HepG2 (cell line): Measurements from ENCODE around the gene B3GALT6. TPM values are rescaled to one million over a fixed set of nuclear protein-coding genes. Genes with fewer than 3 reads are reported as not detected.
A peak's percentile ranks its signal among the peaks of the same experiment; 100 is the strongest.

Experiments used
- GLI4 ChIP-seq: sonication (generic); formaldehyde crosslinking; IDR thresholded peaks from 2 replicates; pipeline ENCODE4 v1.5.1; 2020; ENCODE audit warnings: missing genetic modification reagents, mild to moderate bottlenecking, moderate library complexity, borderline replicate concordance
- PAXIP1 ChIP-seq: sonication (generic); formaldehyde crosslinking; conservative IDR thresholded peaks from 2 replicates; pipeline ENCODE4 v1.4.0; 2020; ENCODE audit warnings: mild to moderate bottlenecking, missing genetic modification reagents, moderate library complexity
- RCOR2 ChIP-seq: IDR thresholded peaks from 2 replicates; pipeline ENCODE4 v1.6.1; 2016; ENCODE audit warnings: missing biosample characterization, missing genetic modification reagents
- TSC22D2 ChIP-seq: sonication (generic); formaldehyde crosslinking; IDR thresholded peaks from 2 replicates; pipeline ENCODE4 v1.5.1; 2020; ENCODE audit warnings: missing genetic modification reagents, mild to moderate bottlenecking, borderline replicate concordance
- ZFP91 ChIP-seq: sonication (generic); formaldehyde crosslinking; IDR thresholded peaks from 2 replicates; pipeline ENCODE4 v1.9.0; 2022; ENCODE audit warnings: missing genetic modification reagents, mild to moderate bottlenecking, borderline replicate concordance
- ZNF12 ChIP-seq: sonication (generic); formaldehyde crosslinking; IDR thresholded peaks from 2 replicates; pipeline ENCODE4 v1.5.0; 2020; ENCODE audit warnings: missing genetic modification reagents
- ZNF431 ChIP-seq: sonication (generic); formaldehyde crosslinking; IDR thresholded peaks from 2 replicates; pipeline ENCODE4 v1.9.0; 2022; ENCODE audit warnings: missing genetic modification reagents, low read depth, mild to moderate bottlenecking, borderline replicate concordance
- ZNF878 ChIP-seq: sonication (generic); formaldehyde crosslinking; IDR thresholded peaks from 2 replicates; pipeline ENCODE4 v1.8.1; 2023; ENCODE audit warnings: mild to moderate bottlenecking, missing genetic modification reagents, moderate library complexity
- polyA plus RNA-seq, 8 experiments: library from polyadenylated mRNA; depleted of rRNA in 3 of 8; stranded (reverse) in 7 of 8; unstranded in 1 of 8; fragments of >200 nt; fragmentation: Illumina TruSeq in 4 of 8; extraction: Trizol in 4 of 8; gene quantifications; 2 replicates each; pipeline versions ENCODE4 v1.2.1 to v1.2.3, GENCODE V29; 2011 to 2016; ENCODE audit warnings: low read depth in 4 of 8, missing spikeins in 1 of 8, mixed read lengths in 1 of 8; ENCODE audit not compliant: insufficient read depth in 1 of 8
- total RNA-seq, 5 experiments: library from RNA; depleted of rRNA; stranded (reverse); fragments of >200 nt; fragmentation: Illumina TruSeq; extraction: Trizol; gene quantifications; 2 replicates each; pipeline ENCODE4 v1.2.3, GENCODE V29; 2016; ENCODE audit warnings: low read depth in 1 of 5
- TF ChIP-seq, protein P1 (sequence below): sonication (generic); formaldehyde crosslinking; conservative IDR thresholded peaks from 2 replicates; pipeline ENCODE4 v1.8.1; 2023; ENCODE audit warnings: missing genetic modification reagents
- TF ChIP-seq, protein P2 (sequence below): IDR thresholded peaks from 2 replicates; pipeline ENCODE4 v1.6.1; 2016; ENCODE audit warnings: missing genetic modification reagents, missing compliant biosample characterization

B3GALT6 gene
- total and polyA plus RNA-seq, 2 of the 13 experiments (the other 11 are each of a cell fraction or from before 2014, with no cell fraction given), result 3.9 to 14.2 TPM

DNA sequence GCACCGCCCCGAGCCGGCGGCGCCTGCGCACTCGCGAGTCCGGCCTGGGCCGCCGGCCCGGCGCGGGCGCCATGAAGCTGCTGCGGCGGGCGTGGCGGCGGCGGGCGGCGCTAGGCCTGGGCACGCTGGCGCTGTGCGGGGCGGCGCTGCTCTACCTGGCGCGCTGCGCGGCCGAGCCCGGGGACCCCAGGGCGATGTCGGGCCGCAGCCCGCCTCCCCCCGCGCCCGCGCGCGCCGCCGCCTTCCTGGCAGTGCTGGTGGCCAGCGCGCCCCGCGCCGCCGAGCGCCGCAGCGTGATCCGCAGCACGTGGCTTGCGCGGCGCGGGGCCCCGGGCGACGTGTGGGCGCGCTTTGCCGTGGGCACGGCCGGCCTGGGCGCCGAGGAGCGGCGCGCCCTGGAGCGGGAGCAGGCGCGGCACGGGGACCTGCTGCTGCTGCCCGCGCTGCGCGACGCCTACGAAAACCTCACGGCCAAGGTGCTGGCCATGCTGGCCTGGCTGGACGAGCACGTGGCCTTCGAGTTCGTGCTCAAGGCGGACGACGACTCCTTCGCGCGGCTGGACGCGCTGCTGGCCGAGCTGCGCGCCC, at the start of gene B3GALT6 (continued):
- no peak for TF ChIP-seq PAXIP1
- no peak for TF ChIP-seq ZNF431 (CRISPR knock-in tag)
- no peak for TF ChIP-seq ZFP91 (CRISPR knock-in tag)
- TF ChIP-seq TSC22D2, result no peak
- TF ChIP-seq, protein P1, sequence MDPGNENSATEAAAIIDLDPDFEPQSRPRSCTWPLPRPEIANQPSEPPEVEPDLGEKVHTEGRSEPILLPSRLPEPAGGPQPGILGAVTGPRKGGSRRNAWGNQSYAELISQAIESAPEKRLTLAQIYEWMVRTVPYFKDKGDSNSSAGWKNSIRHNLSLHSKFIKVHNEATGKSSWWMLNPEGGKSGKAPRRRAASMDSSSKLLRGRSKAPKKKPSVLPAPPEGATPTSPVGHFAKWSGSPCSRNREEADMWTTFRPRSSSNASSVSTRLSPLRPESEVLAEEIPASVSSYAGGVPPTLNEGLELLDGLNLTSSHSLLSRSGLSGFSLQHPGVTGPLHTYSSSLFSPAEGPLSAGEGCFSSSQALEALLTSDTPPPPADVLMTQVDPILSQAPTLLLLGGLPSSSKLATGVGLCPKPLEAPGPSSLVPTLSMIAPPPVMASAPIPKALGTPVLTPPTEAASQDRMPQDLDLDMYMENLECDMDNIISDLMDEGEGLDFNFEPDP (CRISPR knock-in tag), result 0 out of 2 replicates have a peak, but pooled peaks have one; percentile 69
- TF ChIP-seq, protein P2, sequence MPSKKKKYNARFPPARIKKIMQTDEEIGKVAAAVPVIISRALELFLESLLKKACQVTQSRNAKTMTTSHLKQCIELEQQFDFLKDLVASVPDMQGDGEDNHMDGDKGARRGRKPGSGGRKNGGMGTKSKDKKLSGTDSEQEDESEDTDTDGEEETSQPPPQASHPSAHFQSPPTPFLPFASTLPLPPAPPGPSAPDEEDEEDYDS (CRISPR knock-in tag), result no peak
- no peak for TF ChIP-seq ZNF12 (CRISPR knock-in tag)
- no peak for TF ChIP-seq ZNF878
- TF ChIP-seq GLI4 (CRISPR knock-in tag), result no peak
- no peak for TF ChIP-seq RCOR2 (CRISPR knock-in tag)
